ENCODE data around the gene SLC22A31.

Gene SLC22A31

DNA sequence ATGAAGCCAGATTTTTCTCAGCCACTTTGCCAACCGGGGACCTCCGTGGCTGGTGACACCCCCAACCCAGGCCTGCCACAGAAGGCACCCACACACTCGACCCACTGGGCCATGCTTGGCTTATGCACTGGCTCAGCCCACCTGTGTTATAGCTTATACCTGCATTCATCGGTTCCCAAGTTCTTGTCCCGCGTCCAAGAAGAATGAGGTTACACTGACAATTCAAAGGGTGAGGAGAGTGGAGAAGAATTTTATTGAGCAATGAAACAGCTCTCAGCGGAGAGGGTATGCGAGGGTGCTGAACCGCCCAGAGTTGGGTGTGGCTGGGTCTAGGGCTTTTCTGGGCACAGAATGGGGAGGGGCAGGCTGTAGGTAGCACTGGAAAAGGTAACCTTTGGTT is 51.0 kb downstream of the SLC22A31 start:
- DNase-seq (ENCODE audit: low read depth): no peak
- TF ChIP-seq, protein P1, sequence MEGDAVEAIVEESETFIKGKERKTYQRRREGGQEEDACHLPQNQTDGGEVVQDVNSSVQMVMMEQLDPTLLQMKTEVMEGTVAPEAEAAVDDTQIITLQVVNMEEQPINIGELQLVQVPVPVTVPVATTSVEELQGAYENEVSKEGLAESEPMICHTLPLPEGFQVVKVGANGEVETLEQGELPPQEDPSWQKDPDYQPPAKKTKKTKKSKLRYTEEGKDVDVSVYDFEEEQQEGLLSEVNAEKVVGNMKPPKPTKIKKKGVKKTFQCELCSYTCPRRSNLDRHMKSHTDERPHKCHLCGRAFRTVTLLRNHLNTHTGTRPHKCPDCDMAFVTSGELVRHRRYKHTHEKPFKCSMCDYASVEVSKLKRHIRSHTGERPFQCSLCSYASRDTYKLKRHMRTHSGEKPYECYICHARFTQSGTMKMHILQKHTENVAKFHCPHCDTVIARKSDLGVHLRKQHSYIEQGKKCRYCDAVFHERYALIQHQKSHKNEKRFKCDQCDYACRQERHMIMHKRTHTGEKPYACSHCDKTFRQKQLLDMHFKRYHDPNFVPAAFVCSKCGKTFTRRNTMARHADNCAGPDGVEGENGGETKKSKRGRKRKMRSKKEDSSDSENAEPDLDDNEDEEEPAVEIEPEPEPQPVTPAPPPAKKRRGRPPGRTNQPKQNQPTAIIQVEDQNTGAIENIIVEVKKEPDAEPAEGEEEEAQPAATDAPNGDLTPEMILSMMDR (IDR thresholded peaks at IDR 0.05; ENCODE audit: low read depth, low read length, missing control alignments): no peak
- no peak overlapping the region for H3K4me3 ChIP-seq (ENCODE audit: low read depth, low read length)

DNA sequence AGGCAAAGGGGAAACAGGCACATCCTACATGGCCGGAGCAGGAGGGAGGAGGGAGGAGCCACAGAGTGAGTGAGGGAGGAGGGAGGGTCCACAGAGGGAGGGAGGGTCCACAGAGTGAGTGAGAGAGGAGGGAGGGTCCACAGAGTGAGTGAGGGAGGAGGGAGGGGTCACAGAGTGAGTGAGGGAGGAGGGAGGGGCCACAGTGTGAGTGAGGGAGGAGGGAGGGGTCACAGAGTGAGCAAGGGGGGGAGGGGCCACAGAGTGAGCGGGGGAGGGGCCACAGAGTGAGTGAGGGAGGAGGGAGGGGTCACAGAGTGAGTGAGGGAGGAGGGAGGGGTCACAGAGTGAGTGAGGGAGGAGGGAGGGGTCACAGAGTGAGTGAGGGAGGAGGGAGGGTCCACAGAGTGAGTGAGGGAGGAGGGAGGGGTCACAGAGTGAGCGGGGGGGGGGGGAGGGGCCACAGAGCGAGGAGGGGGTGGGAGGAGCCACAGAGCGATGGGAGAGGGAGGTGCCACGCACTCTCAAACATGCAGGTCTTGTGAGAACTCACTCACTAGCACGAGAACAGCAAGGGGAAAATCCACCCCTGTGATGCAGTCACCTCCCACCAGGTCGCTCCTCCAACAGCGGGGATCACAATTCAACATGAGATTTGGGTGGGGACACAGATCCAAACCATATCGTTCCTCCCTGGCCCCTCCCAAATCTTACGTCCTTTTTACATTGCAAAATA is 53.1 kb downstream of the SLC22A31 start:
- no peak overlapping the region for H3K4me3 ChIP-seq (ENCODE audit: low read depth, low read length)
- TF ChIP-seq, protein P1 (IDR thresholded peaks at IDR 0.05; ENCODE audit: low read depth, low read length, missing control alignments): no peak
- no peak for DNase-seq (ENCODE audit: low read depth)

DNA sequence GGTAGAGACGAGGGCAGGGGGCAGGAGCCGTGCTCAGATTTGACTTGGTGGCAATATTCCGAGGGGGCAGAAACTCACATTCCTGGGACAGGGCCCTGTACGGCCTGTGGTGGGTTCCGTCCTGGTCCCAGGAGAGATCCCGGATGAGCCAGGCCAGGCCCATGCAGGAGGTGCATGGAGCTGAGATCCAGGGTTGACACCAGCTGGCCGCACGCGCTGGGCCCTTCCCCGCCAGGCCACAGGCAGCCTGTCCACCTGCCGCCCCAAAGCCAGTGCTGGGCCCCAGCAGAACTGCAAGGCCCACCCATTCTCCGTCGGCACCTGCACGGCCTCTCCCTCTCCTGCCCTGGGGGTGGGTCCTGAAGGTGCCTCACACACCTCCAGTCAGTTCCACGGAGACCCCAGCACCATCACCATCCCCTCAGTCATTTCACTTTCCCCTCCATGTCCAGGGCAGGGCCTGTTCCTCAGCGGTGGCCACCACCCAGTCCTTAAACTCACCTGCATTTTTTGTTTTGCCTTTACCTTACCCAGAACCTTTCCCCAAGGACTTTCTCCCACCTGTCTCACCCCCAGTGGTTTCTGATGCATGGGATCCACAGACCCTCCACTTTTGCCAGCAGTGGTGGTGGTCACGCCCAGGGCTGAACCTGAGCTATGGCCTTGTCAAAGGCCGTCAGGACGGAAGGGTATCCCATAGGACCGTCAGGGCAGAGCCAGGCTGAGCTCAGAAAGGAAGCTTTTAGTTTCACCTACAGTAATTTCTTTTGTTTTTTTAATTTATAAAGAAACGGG is 53.9 kb downstream of the SLC22A31 start:
- TF ChIP-seq, protein P1 (IDR thresholded peaks at IDR 0.05; ENCODE audit: low read depth, low read length, missing control alignments): no peak
- no peak overlapping the region for H3K4me3 ChIP-seq (ENCODE audit: low read depth, low read length)
- no peak for DNase-seq (ENCODE audit: low read depth)

Data from GM12864 (cell line).